Erythroblast (primary cell): ENCODE measurements around the gene SIRPD.

Source experiments
- GATA1 ChIP-seq: IDR thresholded peaks from 2 replicates; pipeline ENCODE4 v1.6.1; 2011; ENCODE audit warnings: low read depth, mild to moderate bottlenecking, control low read depth, low read length, moderate library complexity
- POLR2A ChIP-seq: IDR thresholded peaks from 2 replicates; pipeline ENCODE4 v1.6.1; 2011; ENCODE audit warnings: mild to moderate bottlenecking, low read length

DNA sequence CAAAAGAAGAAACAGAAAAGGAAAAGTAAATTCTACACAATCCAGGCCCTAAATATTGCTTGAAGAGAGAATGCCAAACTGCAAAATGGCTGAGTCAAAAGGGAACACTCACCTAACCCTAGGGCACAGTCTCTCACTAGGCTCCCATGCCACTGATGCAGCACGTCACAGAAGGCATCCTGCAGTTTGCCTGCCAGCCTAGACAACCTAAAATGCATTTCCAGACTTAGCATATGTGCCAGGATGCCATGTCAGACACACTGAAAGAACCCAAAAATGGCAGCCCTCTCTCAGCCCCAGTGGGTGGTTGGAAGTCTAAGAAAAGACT lies 10.6 kb upstream of the SIRPD start:
- TF ChIP-seq POLR2A (no peak), GATA1 (no peak)
